IgD-negative memory B cell (primary cell): ENCODE data around the gene TLK1. TPM values are rescaled to one million over a fixed set of nuclear protein-coding genes. Genes with fewer than 3 reads are reported as not detected.

Experiments
- H3K27ac Mint-ChIP-seq, 3 donors: one replicate each; pipeline ENCODE4 v1.8.0; 2020 to 2022; ENCODE audit warnings: mild to moderate bottlenecking in 3 of 3, mixed read lengths in 3 of 3, moderate library complexity in 1 of 3
- H3K27me3 Mint-ChIP-seq: one replicate; pipeline ENCODE4 v1.8.0; 2021; ENCODE audit warnings: mixed read lengths
- H3K36me3 Mint-ChIP-seq: one replicate; pipeline ENCODE4 v1.8.0; 2020; ENCODE audit warnings: mild to moderate bottlenecking, mixed read lengths
- H3K4me1 Mint-ChIP-seq, 3 donors: one replicate each; pipeline ENCODE4 v1.8.0; 2020 to 2022; ENCODE audit warnings: mixed read lengths in 3 of 3, mild to moderate bottlenecking in 1 of 3
- H3K4me3 Mint-ChIP-seq, 4 donors: one replicate each; pipeline ENCODE4 v1.8.0; 2020 to 2022; ENCODE audit warnings: mild to moderate bottlenecking in 4 of 4, mixed read lengths in 4 of 4, moderate library complexity in 3 of 4
- H3K9me3 Mint-ChIP-seq, 3 donors: one replicate each; pipeline ENCODE4 v1.8.0; 2020 to 2021; ENCODE audit warnings: mixed read lengths in 3 of 3, mild to moderate bottlenecking in 1 of 3
- polyA plus RNA-seq: library from polyadenylated mRNA; unstranded; fragments of 300-500 nt; fragmentation: Illumina TruSeq; gene quantifications from one replicate; pipeline ENCODE4 v1.2.3, GENCODE V29; 2021

TLK1 gene
- polyA plus RNA-seq, 1 donor from 2014 or later, result 104 TPM

DNA sequence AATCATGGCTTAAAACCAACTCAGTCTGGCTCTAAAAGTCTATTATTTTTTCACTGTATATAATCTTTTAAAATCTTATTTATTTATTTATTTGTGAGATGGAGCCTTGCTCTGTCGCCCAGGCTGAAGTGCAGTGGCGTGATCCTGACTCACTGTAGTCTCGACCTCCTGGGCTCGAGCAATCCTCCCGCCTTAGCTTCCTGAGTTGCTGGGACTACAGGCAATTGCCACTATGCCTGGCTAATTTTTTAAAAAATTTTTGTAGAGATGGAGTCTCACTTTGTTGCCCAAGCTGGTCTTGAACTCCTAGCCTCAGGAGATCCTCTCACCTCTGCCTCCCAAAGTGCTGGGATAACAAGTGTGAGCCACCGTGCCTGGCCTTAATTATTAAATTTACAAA lies 217.1 kb downstream of the TLK1 start:
- Mint-ChIP-seq H3K4me1 (peaks cover 28 to 44% (median 40%) of the 10 kb centered on the region in 3 donors), H3K27ac (no peak overlapping the region), H3K4me3 (no peak overlapping the region), H3K9me3 (no peaks in the 10 kb centered on the region), H3K36me3 (peaks cover 3% of the 10 kb centered on the region), H3K27me3 (no peaks in the 10 kb centered on the region)

DNA sequence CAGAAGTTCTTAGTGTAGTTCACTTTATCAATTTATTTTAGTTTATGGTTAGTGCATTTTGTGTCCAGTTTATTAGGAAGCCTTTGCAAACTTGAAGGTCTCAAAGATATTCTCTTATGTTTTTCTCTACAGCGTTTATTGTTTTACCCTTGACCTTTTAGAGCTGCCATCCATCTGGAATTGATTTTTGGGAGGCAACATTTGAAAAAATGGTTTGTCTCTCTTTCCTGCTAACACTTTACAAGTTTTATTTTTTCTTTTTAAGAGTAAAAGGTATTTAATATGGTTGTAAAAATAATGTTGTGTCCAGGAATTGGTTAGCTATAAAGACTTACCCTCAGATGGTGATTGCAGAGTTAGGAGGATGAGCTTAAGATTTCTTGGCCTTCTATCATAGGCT lies 217.7 kb downstream of the TLK1 start:
- Mint-ChIP-seq H3K4me1 (peaks cover 28 to 49% (median 42%) of the 10 kb centered on the region in 3 donors), H3K36me3 (peaks cover 3% of the 10 kb centered on the region), H3K9me3 (no peaks in the 10 kb centered on the region), H3K27me3 (no peaks in the 10 kb centered on the region), H3K27ac (no peak overlapping the region), H3K4me3 (peak overlapping the region in 1 of 4 donors; percentile 42)

DNA sequence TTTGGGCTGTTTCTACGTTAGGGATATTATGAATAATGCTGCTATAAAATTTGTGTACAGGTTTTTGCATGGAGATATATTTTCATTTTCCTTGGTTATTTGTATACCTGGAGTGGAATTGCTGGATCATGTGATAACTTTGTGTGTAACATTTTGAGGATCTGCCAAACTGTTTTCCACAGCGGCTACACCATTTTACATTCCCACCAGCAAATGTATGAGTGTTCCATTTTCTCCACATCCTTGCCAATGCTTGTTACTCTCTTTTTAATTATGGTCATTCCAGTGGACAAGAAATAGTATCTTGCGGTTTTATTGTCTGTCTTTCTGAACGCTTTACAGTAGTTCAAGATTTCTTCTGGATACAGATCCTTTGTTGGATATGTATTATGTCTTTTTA lies 218.1 kb downstream of the TLK1 start:
- Mint-ChIP-seq H3K4me1 (peaks cover 28 to 52% (median 45%) of the 10 kb centered on the region in 3 donors), H3K4me3 (peak overlapping the region in 1 of 4 donors; percentile 42)

More for the DNA sequence above, 218.1 kb downstream of the TLK1 start:
- Mint-ChIP-seq H3K27me3 (no peaks in the 10 kb centered on the region), H3K9me3 (no peaks in the 10 kb centered on the region), H3K36me3 (peaks cover 3% of the 10 kb centered on the region), H3K27ac (peak overlapping the region in 1 of 3 donors; percentile 16)

Other genes with a start within 250 kb of the TLK1 start
- gene GORASP2, start 231.6 kb downstream of the TLK1 start, polyA plus RNA-seq, result 74.1 TPM